ENCODE measurements around the gene MCUR1. TPM values are rescaled to one million over a fixed set of nuclear protein-coding genes. Genes with fewer than 3 reads are reported as not detected.

The MCUR1 gene
- total RNA-seq, 1 donor from 2014 or later, result 25.3 TPM

DNA sequence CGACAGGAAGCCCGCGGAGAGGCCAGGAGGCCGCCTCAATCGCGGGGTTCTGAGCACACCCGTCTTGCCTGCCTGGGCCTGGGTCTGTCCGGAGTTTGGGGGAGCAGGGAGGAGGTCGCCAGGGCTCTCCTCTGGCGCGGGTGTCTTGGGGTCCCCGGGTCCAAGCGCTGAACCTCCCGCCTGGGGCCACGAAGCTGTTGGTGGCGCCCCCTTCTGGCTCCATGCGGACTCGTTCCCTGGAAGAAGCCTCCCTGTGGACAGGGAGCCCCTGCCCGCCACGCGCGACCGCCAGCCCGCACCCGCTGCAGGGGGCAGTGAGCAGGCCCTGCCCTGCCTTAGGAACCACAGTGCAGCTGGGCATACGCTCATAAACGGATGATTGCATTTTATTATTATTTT lies 44.7 kb downstream of the MCUR1 start:
- TF ChIP-seq, protein P1, sequence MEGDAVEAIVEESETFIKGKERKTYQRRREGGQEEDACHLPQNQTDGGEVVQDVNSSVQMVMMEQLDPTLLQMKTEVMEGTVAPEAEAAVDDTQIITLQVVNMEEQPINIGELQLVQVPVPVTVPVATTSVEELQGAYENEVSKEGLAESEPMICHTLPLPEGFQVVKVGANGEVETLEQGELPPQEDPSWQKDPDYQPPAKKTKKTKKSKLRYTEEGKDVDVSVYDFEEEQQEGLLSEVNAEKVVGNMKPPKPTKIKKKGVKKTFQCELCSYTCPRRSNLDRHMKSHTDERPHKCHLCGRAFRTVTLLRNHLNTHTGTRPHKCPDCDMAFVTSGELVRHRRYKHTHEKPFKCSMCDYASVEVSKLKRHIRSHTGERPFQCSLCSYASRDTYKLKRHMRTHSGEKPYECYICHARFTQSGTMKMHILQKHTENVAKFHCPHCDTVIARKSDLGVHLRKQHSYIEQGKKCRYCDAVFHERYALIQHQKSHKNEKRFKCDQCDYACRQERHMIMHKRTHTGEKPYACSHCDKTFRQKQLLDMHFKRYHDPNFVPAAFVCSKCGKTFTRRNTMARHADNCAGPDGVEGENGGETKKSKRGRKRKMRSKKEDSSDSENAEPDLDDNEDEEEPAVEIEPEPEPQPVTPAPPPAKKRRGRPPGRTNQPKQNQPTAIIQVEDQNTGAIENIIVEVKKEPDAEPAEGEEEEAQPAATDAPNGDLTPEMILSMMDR (conservative IDR thresholded peaks at IDR 0.05), result peak; percentile 36
- H3K4me3 Mint-ChIP-seq, result no peak overlapping the region
- peaks cover 19% of the 10 kb centered on the region for H3K4me1 Mint-ChIP-seq (ENCODE audit: unreplicated experiment)
- no peak for DNase-seq (ENCODE audit: extremely low spot score, unreplicated experiment)
- H3K27ac Mint-ChIP-seq, result no peak overlapping the region
- no peaks in the 10 kb centered on the region for H3K9me3 Mint-ChIP-seq
- H3K36me3 Mint-ChIP-seq, result no peaks in the 10 kb centered on the region
- H3K27me3 Mint-ChIP-seq, result no peaks in the 10 kb centered on the region

DNA sequence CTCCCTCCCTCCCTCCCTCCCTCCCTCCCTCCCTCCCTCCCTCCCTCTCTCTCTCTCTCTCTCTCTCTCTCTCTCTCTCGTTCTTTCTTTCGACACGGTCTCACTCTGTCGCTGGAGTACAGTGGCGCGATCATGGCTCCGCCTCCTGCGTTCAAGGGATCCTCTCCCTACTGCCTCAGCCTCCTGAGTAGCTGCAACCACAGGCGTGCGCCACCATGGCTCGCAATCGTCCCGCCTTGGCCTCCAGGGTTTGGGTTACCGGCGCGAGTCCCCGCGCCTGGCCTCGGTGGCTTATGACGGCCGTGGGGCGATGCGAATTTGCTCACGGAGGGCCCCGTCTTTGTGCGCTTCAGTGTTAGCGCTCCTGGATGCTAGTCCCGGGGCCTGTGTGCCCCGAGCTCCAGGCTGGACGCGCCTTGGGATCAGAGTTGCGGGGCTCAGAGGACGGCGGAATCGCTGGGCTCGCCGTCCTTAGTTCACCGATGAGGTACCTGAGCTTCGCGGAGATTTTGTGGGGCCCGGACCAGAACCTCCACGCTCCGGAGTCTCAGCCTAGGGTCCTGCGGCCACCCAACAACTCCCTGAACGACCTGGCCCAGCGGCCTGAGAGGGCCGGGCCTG lies 45.2 kb downstream of the MCUR1 start:
- Mint-ChIP-seq H3K4me3 (no peak overlapping the region), H3K4me1 (ENCODE audit: unreplicated experiment) (peaks cover 19% of the 10 kb centered on the region), H3K27me3 (no peaks in the 10 kb centered on the region), H3K27ac (no peak overlapping the region), H3K9me3 (no peaks in the 10 kb centered on the region), H3K36me3 (no peaks in the 10 kb centered on the region)
- TF ChIP-seq, protein P1 (conservative IDR thresholded peaks at IDR 0.05), result no peak
- DNase-seq (ENCODE audit: extremely low spot score, unreplicated experiment), result no peak

DNA sequence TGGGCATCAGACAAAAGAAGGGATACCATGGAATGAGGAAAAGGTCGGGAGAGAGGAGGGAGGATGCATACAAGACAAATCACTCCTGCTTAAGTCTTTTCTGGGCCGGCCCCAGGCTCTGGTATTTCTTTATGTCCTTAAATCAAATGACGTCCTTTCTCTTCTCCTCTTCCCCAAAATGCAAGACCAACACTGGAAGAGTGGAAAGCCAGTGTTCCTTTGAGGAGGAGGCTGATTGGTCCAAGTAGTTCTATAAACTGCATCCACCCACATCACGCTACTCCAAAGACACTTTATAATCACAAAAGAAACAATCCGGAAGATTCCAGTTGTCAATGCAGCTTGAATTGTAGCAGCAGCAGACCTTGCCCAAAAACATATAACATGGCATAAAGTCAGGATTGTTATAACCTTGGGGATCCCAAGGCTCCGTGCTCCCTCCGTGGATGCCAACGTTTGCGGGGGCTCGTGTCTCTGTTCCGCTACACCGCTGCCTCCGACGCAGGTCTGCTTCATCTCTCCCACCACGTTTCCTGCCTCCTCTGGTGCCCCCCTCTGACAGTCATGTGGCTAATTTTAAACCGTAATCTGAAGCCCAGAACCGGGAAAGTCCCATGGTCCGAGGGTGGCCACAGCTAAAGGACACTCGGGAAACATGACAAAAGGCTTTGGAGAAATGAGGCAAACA lies 47.1 kb downstream of the MCUR1 start:
- no peak for DNase-seq (ENCODE audit: extremely low spot score, unreplicated experiment)
- Mint-ChIP-seq H3K27me3 (no peaks in the 10 kb centered on the region), H3K4me1 (ENCODE audit: unreplicated experiment) (peaks cover 27% of the 10 kb centered on the region), H3K4me3 (no peak overlapping the region), H3K9me3 (no peaks in the 10 kb centered on the region), H3K36me3 (no peaks in the 10 kb centered on the region), H3K27ac (peak overlapping the region; percentile 100)
- TF ChIP-seq, protein P1 (conservative IDR thresholded peaks at IDR 0.05), result no peak

DNA sequence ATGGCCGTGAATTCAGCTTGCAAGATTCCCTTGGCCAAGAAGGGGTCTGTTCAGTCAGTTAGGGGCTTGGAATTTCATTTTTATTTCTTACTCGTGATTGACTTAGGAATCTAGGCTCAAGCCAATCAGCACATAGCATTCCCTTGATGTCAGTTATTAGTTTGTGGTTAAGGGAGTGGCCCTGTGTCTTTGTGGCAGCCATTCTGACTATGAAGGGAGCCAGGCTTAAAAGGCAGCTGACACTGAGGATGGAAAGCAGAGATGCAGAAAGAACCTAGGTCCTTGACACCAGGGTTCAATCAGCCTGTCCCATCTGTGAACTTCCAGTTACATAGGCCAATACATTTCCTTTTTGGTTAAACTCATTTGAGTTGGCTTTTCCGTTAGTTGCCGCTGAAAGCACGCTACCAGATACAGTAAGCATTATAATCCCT lies 48.1 kb downstream of the MCUR1 start:
- H3K4me3 Mint-ChIP-seq, result peak overlapping the region; percentile 77
- H3K27ac Mint-ChIP-seq, result peak overlapping the region; percentile 100

DNA sequence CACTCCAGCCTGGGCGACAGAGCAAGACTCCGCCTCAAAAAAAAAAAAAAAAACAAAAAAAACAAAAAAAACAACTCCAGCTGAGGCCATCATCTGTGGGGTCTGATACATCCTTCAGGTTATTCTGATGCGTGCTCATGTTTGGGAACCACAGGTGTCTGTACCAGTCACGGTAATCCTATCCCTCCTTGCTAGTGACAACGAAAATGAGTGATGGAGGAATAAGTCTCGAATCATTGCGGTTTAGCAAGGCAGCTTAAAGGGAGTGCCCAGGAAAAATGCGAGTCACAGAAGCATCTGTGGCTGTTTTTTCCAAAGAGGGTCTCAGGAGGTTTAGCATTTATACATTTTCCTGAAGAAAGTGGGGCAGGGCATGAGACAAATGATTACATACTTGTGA lies 48.8 kb downstream of the MCUR1 start:
- DNase-seq (ENCODE audit: extremely low spot score, unreplicated experiment), result no peak
- H3K4me3 Mint-ChIP-seq, result peak overlapping the region; percentile 77
- TF ChIP-seq, protein P1 (conservative IDR thresholded peaks at IDR 0.05), result no peak
- H3K27me3 Mint-ChIP-seq, result no peaks in the 10 kb centered on the region
- peaks cover 31% of the 10 kb centered on the region for H3K4me1 Mint-ChIP-seq (ENCODE audit: unreplicated experiment)
- H3K36me3 Mint-ChIP-seq, result no peaks in the 10 kb centered on the region
- H3K27ac Mint-ChIP-seq, result peak overlapping the region; percentile 100
- H3K9me3 Mint-ChIP-seq, result no peaks in the 10 kb centered on the region

More for the DNA sequence above, 48.1 kb downstream of the MCUR1 start:
- Mint-ChIP-seq H3K4me1 (ENCODE audit: unreplicated experiment) (peaks cover 31% of the 10 kb centered on the region), H3K9me3 (no peaks in the 10 kb centered on the region), H3K27me3 (no peaks in the 10 kb centered on the region), H3K36me3 (no peaks in the 10 kb centered on the region)
- DNase-seq (ENCODE audit: extremely low spot score, unreplicated experiment), result no peak
- TF ChIP-seq, protein P1 (conservative IDR thresholded peaks at IDR 0.05), result no peak
